Type B pancreatic cell (in vitro differentiated cells): ENCODE measurements around the gene IKZF3. TPM values are rescaled to one million over a fixed set of nuclear protein-coding genes. Genes with fewer than 3 reads are reported as not detected.

ENCODE experiments used
- DNase-seq: peaks from one replicate; pipeline ENCODE4 v3.0.0; 2021; ENCODE audit warnings: mixed read lengths; ENCODE audit not compliant: unreplicated experiment; ENCODE audit errors: extremely low spot score
- H3K27ac Mint-ChIP-seq: 2 replicates; pipeline ENCODE4 v1.8.0; 2021; ENCODE audit warnings: mild to moderate bottlenecking, mixed read lengths
- H3K27me3 Mint-ChIP-seq: 2 replicates; pipeline ENCODE4 v1.8.0; 2021; ENCODE audit warnings: mixed read lengths
- H3K36me3 Mint-ChIP-seq: 2 replicates; pipeline ENCODE4 v1.8.0; 2021; ENCODE audit warnings: mixed read lengths
- H3K4me1 Mint-ChIP-seq: one replicate; pipeline ENCODE4 v1.8.0; 2021; ENCODE audit warnings: mixed read lengths; ENCODE audit not compliant: unreplicated experiment
- H3K4me3 Mint-ChIP-seq: 2 replicates; pipeline ENCODE4 v1.8.0; 2021; ENCODE audit warnings: mild to moderate bottlenecking, mixed read lengths
- H3K9me3 Mint-ChIP-seq: 2 replicates; pipeline ENCODE4 v1.8.0; 2021; ENCODE audit warnings: mixed read lengths
- CTCF ChIP-seq: fragments of 200-600 bp; sonication (generic); conservative IDR thresholded peaks from 2 replicates; pipeline ENCODE4 v1.5.0; 2021; ENCODE audit warnings: antibody characterized with exemption, mild to moderate bottlenecking
- microRNA-seq: library from miRNA; unstranded; fragments of <30 nt; microRNA quantifications from one replicate; pipeline ENCODE4, GENCODE V29; 2020
- total RNA-seq: library from RNA; stranded (reverse); gene quantifications from 2 replicates; pipeline ENCODE4 v1.2.1, GENCODE V29; 2021; ENCODE audit warnings: low replicate concordance

The IKZF3 gene
- total RNA-seq, 1 donor from 2014 or later, result 0.19 TPM

- no peaks in the 10 kb centered on the region for H3K9me3 Mint-ChIP-seq
- peaks cover 6% of the 10 kb centered on the region for H3K36me3 Mint-ChIP-seq
- H3K27ac Mint-ChIP-seq, result no peak overlapping the region
- peaks cover 5% of the 10 kb centered on the region for H3K4me1 Mint-ChIP-seq
- TF ChIP-seq CTCF, result no peak
- DNase-seq, result no peak
- H3K4me3 Mint-ChIP-seq, result no peak overlapping the region
- no peaks in the 10 kb centered on the region for H3K27me3 Mint-ChIP-seq
These were observed 154.7 kb downstream of the IKZF3 start for GRCh38 chr17:39709319-39709997.

Small RNAs within 50 kb of the gene (microRNA-seq; reads per million reads assigned to microRNA genes)
- 2.8 reads per million, percentile 3 among the genes with 10 or more reads in this experiment for gene MIR4728

Other genes with a start within 250 kb of the IKZF3 start
- 1.8 and 3.7 TPM in 2 replicates for gene PPP1R1B, start 237.4 kb downstream of the IKZF3 start, total RNA-seq
- 52.0 and 62.0 TPM in 2 replicates for gene STARD3, start 227.2 kb downstream of the IKZF3 start, total RNA-seq
- gene TCAP, start 199.0 kb downstream of the IKZF3 start, total RNA-seq, result 1.5 and 2.4 TPM in 2 replicates
- gene PNMT, start 195.9 kb downstream of the IKZF3 start, total RNA-seq, result 3.3 and 5.4 TPM in 2 replicates
- 23.5 and 31.5 TPM in 2 replicates for gene PGAP3, start 176.3 kb downstream of the IKZF3 start, total RNA-seq
- gene ERBB2, start 164.2 kb downstream of the IKZF3 start, total RNA-seq, result 123 and 230 TPM in 2 replicates
- 39.8 and 67.2 TPM in 2 replicates for gene MIEN1, start 133.8 kb downstream of the IKZF3 start, total RNA-seq
- gene GRB7, start 126.4 kb downstream of the IKZF3 start, total RNA-seq, result 31.8 and 73.9 TPM in 2 replicates
- not detected in 2 replicates for gene ZPBP2, start 3.9 kb upstream of the IKZF3 start, total RNA-seq
- 15.8 and 16.4 TPM in 2 replicates for gene GSDMB, start 54.3 kb upstream of the IKZF3 start, total RNA-seq
- gene ORMDL3, start 63.3 kb upstream of the IKZF3 start, total RNA-seq, result 59.8 and 82.7 TPM in 2 replicates
- not detected in 2 replicates for gene LRRC3C, start 63.4 kb upstream of the IKZF3 start, total RNA-seq
- gene GSDMA, start 98.7 kb upstream of the IKZF3 start, total RNA-seq, result not detected in 2 replicates
- gene PSMD3, start 116.5 kb upstream of the IKZF3 start, total RNA-seq, result 110 and 116 TPM in 2 replicates
- not detected in 2 replicates for gene CSF3, start 151.1 kb upstream of the IKZF3 start, total RNA-seq
- 93.2 and 123 TPM in 2 replicates for gene MED24, start 190.1 kb upstream of the IKZF3 start, total RNA-seq
- 18.3 and 37.0 TPM in 2 replicates for gene THRA, start 198.7 kb upstream of the IKZF3 start, total RNA-seq
- gene NR1D1, start 236.3 kb upstream of the IKZF3 start, total RNA-seq, result 5.7 and 9.5 TPM in 2 replicates